Natural killer cell treated with Interleukin-12 subunit alpha and Interleukin-12 subunit beta and Interleukin-15 and Interleukin-18, amount 100 ng/mL, for 72 hours (primary cell): Measurements from ENCODE around the gene MACROD2. TPM values are rescaled to one million over a fixed set of nuclear protein-coding genes. Genes with fewer than 3 reads are reported as not detected.

ENCODE experiments used
- ATAC-seq, 2 donors: fragments of 150-1000 bp; cut with Tn5 transposase in 1 of 2; sonication (Bioruptor Pico), chemical (Tn5 transposase) in 1 of 2; 2 replicates each; pipeline ENCODE4 v1.10.0; 2021
- DNase-seq: peaks from one replicate; pipeline ENCODE4 v3.0.0; 2022; ENCODE audit warnings: low spot score
- H3K27ac Mint-ChIP-seq, 2 donors: 1 replicate in 1 of 2; 2 replicates in 1 of 2; pipeline ENCODE4 v1.8.0; 2022; ENCODE audit warnings: mixed read lengths in 2 of 2, mild to moderate bottlenecking in 1 of 2, moderate library complexity in 1 of 2
- H3K27me3 Mint-ChIP-seq, 2 donors: 1 replicate in 1 of 2; 2 replicates in 1 of 2; pipeline ENCODE4 v1.8.0; 2022; ENCODE audit warnings: mixed read lengths in 2 of 2
- H3K36me3 Mint-ChIP-seq: one replicate; pipeline ENCODE4 v1.8.0; 2022; ENCODE audit warnings: mixed read lengths
- H3K4me1 Mint-ChIP-seq, 2 donors: 1 replicate in 1 of 2; 2 replicates in 1 of 2; pipeline ENCODE4 v1.8.0; 2022; ENCODE audit warnings: low read depth in 2 of 2, mixed read lengths in 2 of 2, mild to moderate bottlenecking in 1 of 2
- H3K4me3 Mint-ChIP-seq: one replicate; pipeline ENCODE4 v1.8.0; 2022; ENCODE audit warnings: mixed read lengths
- H3K9me3 Mint-ChIP-seq: 2 replicates; pipeline ENCODE4 v1.8.0; 2022; ENCODE audit warnings: mixed read lengths
- total RNA-seq, 2 donors: library from RNA; stranded (reverse); gene quantifications; one replicate each; pipeline ENCODE4 v1.2.3, GENCODE V29; 2022

Gene MACROD2
- total RNA-seq, 2 donors from 2014 or later: not detected

DNA sequence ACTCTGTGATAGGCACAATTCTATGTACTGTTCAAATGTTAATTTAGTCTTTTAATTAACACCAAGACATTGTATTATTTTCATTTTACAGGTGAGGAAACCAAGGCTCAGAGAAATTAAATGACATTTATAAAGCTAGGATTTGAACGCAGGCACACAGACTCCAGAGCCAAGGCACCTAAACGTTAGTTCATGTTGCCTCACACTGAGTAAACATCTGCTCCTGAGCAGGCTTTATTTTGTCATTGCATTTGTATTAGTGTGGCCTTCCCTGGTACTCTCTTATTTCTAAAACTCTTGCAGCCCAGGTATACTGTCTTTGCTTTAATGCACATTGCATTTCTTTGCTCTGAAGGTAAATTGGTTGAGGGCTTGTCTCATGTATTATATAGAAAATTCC, 605.2 kb downstream of the MACROD2 start:
- no peak for DNase-seq
- Mint-ChIP-seq H3K27me3 (no peaks in the 10 kb centered on the region), H3K4me1 (no peaks in the 10 kb centered on the region), H3K9me3 (peaks cover 8% of the 10 kb centered on the region), H3K27ac (no peak overlapping the region), H3K4me3 (no peak overlapping the region), H3K36me3 (peaks cover 5% of the 10 kb centered on the region)
- no peak for ATAC-seq

- Mint-ChIP-seq H3K9me3 (peaks cover 17% of the 10 kb centered on the region), H3K36me3 (peaks cover 3% of the 10 kb centered on the region), H3K4me3 (no peak overlapping the region), H3K4me1 (no peaks in the 10 kb centered on the region), H3K27me3 (no peaks in the 10 kb centered on the region), H3K27ac (no peak overlapping the region)
- no peak for DNase-seq
- no peak for ATAC-seq
Measured at GRCh38 chr20:14604143-14604542, 608.8 kb downstream of the MACROD2 start.

DNA sequence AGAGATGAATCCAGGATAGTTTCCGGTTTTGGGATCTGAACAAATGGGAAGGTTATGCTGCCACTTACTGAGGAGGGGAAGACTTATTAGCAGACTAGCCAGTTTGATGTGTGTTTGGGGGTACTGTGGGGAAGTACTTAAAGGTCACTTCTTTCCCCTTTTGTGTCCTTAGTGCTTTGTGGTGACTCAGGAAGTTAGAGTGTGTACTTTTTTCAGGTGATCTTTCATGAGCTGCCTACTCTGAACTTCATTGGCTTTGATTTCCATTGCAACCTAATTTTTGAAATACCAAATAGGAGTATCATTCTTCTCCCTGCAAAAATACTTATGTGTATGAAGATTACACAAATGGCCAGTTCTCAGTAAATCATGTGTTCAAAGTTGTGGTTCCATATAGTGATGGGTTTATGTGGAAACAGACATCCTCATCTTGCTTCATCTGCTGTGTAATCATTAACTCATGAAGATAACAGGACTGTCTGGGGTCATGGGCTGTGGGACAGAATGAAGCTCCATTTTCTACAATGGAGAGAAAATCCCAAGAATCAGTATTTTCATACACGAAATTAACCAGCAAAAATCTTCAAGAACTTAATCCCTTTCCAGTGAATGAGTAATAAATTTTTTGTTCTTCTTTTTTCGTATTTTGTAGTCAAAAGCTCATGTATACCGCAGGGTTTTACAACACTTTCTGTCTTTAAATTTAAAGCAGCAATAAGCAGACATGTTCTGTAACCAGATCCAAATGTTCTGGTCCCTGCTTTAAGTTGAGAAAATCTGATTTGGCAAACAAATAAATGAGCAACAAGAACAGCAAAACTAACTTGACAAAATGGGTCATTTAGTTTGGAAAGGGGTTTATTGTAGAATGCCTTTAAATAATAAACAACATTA, 614.3 kb downstream of the MACROD2 start:
- H3K27ac Mint-ChIP-seq: no peak overlapping the region
- ATAC-seq (no peak), DNase-seq (no peak)
- H3K36me3 Mint-ChIP-seq: peaks cover 4% of the 10 kb centered on the region
- no peaks in the 10 kb centered on the region for H3K27me3 Mint-ChIP-seq
- H3K4me3 Mint-ChIP-seq: no peak overlapping the region
- peaks cover 16% of the 10 kb centered on the region for H3K9me3 Mint-ChIP-seq
- no peaks in the 10 kb centered on the region for H3K4me1 Mint-ChIP-seq

DNA sequence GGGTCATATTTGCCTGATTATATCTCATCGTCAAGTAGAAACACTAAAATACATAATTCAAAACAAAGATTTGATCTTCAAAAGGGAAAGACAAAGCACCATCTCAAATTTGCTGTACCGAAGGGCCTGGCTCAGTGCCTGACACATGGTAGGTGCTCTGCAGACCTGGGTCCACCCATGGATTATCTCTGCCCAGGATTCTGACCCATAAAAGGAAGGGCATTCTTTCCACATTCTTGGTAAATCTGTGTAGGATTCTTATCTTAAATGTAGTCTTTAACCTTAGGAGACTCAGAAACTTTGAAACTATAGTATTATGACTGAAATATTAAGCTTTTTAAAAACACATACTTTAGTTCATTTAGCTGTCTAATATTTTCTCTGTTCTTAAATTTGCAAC, 616.2 kb downstream of the MACROD2 start:
- H3K27ac Mint-ChIP-seq: no peak overlapping the region
- no peak for DNase-seq
- ATAC-seq: no peak
- peaks cover 4% of the 10 kb centered on the region for H3K36me3 Mint-ChIP-seq
- no peaks in the 10 kb centered on the region for H3K4me1 Mint-ChIP-seq
- H3K27me3 Mint-ChIP-seq: no peaks in the 10 kb centered on the region
- H3K9me3 Mint-ChIP-seq: peaks cover 24% of the 10 kb centered on the region
- no peak overlapping the region for H3K4me3 Mint-ChIP-seq

DNA sequence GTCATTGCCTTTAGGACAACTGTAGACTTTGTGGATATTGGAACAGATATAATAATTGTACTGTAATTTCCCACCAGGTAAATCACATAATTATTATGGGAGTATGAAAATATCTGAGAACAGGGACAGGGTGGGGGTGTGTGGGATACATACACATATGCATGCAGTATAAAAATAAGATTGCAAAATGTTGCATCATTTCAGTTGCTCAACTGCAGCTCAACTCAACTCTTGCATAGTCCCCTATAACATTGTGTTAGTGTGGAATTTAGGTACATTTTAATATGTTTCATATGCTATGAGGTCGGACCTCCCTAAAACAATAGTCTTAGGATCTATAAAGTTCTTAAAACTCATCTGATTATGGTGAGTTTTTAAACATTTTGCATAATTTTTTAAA, 617.1 kb downstream of the MACROD2 start:
- Mint-ChIP-seq H3K36me3 (peaks cover 4% of the 10 kb centered on the region), H3K27ac (no peak overlapping the region), H3K4me3 (no peak overlapping the region), H3K4me1 (no peaks in the 10 kb centered on the region), H3K27me3 (no peaks in the 10 kb centered on the region), H3K9me3 (peaks cover 24% of the 10 kb centered on the region)
- ATAC-seq (no peak), DNase-seq (no peak)

DNA sequence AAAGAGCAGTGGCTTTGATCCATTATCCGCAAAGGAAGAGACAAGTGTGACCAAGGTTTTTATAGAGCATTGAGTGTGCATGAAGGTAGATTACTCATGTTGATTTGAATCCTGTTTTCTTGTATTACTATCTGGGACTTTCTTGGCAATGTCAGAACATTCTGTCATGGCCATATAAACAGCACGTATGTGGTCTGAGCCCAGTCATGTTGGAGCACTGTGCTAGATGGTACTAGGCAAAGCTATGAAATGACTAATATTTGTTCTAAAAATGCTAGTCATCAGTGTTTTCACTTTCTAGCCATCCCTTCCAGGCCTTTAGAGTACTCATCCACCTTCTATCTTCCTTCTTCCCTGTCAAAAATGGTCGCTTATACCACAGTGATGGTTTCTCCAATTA, 620.7 kb downstream of the MACROD2 start:
- Mint-ChIP-seq H3K4me3 (no peak overlapping the region), H3K9me3 (peaks cover 12% of the 10 kb centered on the region), H3K36me3 (peaks cover 4% of the 10 kb centered on the region), H3K27ac (no peak overlapping the region), H3K4me1 (no peaks in the 10 kb centered on the region), H3K27me3 (no peaks in the 10 kb centered on the region)
- ATAC-seq (no peak), DNase-seq (no peak)

DNA sequence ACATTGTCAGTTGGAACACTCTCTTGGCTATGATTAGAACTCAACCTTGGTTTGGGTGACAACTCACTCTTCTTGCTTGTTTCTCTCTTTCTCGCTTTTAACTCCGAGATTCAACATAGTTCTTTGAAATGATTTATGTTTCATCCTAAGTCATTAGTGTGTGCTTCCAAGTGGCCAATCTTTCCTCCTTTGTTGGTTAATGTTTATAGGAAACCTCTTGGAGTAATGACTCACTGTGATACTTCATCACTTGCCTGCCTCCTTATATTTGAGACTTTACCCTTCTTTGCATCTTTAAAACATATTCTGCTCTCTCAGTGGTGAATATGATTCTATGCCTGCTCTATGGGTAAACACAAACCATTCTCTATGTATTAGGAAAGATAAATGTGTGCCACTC, 621.8 kb downstream of the MACROD2 start:
- no peak overlapping the region for H3K4me3 Mint-ChIP-seq
- H3K27ac Mint-ChIP-seq: no peak overlapping the region
- no peaks in the 10 kb centered on the region for H3K4me1 Mint-ChIP-seq
- DNase-seq: no peak
- H3K27me3 Mint-ChIP-seq: no peaks in the 10 kb centered on the region
- peaks cover 12% of the 10 kb centered on the region for H3K9me3 Mint-ChIP-seq
- peaks cover 4% of the 10 kb centered on the region for H3K36me3 Mint-ChIP-seq
- ATAC-seq: no peak

DNA sequence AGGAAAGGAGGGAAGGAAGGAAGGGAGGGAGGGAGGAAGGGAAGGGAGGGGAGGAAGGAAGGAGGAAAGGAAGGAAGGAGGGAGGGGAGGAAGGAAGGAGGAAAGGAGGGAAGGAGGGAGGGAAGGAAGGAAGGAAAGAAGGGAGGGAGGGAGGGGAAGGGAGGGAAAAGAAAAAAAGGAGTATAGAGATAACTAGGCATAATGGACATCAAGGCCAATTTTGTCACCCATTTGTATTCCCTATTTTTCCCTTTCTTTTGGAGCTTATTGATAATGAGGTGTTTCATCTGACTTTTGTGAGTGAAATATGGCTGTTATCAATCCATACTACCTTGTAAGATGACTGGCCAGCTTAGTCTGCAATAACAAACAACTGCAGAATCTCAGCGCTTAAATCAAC, 624.1 kb downstream of the MACROD2 start:
- no peaks in the 10 kb centered on the region for H3K4me1 Mint-ChIP-seq
- H3K36me3 Mint-ChIP-seq: no peaks in the 10 kb centered on the region
- H3K27ac Mint-ChIP-seq: no peak overlapping the region
- peaks cover 17% of the 10 kb centered on the region for H3K9me3 Mint-ChIP-seq
- H3K4me3 Mint-ChIP-seq: no peak overlapping the region
- no peaks in the 10 kb centered on the region for H3K27me3 Mint-ChIP-seq
- no peak for ATAC-seq
- no peak for DNase-seq

DNA sequence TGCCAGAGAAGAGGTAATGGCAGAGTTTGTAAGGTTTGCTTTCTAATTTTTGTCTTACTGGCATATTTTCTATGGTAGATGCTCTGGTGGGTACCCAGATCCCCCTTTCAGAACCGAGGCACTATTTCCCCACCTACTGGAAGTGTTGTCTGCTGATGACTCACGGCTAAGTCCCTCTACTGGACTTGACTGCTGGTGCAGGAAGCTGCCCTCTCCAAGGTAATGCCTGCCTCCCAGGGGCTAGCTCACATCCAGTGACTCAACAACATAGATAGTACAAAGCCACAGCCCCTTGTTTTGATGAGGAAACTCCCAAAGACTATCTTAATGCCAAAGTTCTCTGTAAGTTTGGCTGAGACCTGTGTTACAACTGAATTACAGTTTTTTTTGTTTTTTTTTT, 627.5 kb downstream of the MACROD2 start:
- Mint-ChIP-seq H3K9me3 (peaks cover 14% of the 10 kb centered on the region), H3K4me1 (no peaks in the 10 kb centered on the region)

DNA sequence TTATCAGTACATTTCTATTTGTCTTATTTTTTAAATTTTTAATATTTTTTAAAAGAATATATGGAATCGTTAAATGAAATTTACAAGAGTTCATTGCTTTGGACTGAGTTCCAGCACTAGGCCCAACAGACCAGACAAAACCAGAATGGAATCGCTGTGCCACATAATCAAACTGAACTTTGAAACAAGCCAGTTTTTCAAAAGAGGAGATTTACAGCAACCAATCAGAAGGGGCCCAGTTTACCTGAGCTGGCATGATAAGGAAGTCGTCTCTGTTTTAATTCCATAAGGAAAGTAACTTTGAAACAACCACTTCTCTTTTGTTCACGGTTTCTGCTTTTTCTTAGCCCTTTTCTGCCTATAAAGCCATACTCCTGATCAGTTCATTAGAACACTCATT, 635.7 kb downstream of the MACROD2 start:
- Mint-ChIP-seq H3K4me1 (no peaks in the 10 kb centered on the region), H3K9me3 (peaks cover 25% of the 10 kb centered on the region)
- no peak for ATAC-seq

More for the DNA sequence above, 627.5 kb downstream of the MACROD2 start:
- ATAC-seq: no peak
- Mint-ChIP-seq H3K36me3 (no peaks in the 10 kb centered on the region), H3K4me3 (no peak overlapping the region), H3K27ac (no peak overlapping the region), H3K27me3 (no peaks in the 10 kb centered on the region)
- DNase-seq: no peak

GRCh38 chr20:14632906-14633305, 637.6 kb downstream of the MACROD2 start:
- no peaks in the 10 kb centered on the region for H3K4me1 Mint-ChIP-seq
- peaks cover 26% of the 10 kb centered on the region for H3K9me3 Mint-ChIP-seq
- no peak for ATAC-seq
- H3K27ac Mint-ChIP-seq: no peak overlapping the region
- peaks cover 6% of the 10 kb centered on the region for H3K36me3 Mint-ChIP-seq
- H3K4me3 Mint-ChIP-seq: no peak overlapping the region
- no peaks in the 10 kb centered on the region for H3K27me3 Mint-ChIP-seq
- no peak for DNase-seq

More for the DNA sequence above, 635.7 kb downstream of the MACROD2 start:
- Mint-ChIP-seq H3K27me3 (no peaks in the 10 kb centered on the region), H3K4me3 (no peak overlapping the region), H3K27ac (no peak overlapping the region), H3K36me3 (no peaks in the 10 kb centered on the region)
- no peak for DNase-seq

DNA sequence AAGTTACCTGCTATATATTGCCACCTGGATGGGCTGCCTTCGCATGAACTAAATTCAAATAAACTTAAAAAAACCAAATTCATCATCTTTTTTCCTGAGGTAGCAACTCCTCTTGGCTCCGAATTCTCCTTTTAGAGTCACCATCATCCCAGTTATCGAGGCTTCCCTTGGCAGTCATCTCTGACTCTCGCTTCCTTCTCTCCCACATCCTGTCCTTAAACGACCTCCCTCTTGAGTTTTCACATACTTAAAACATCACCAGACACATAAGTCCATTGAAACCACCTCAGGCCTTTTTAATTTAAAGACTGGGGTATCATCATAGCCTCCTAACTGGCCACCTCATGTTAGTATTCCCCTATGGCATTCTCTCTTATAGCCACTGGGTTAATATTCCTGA, 638.2 kb downstream of the MACROD2 start:
- H3K4me1 Mint-ChIP-seq: no peaks in the 10 kb centered on the region
- H3K36me3 Mint-ChIP-seq: peaks cover 6% of the 10 kb centered on the region
- H3K4me3 Mint-ChIP-seq: no peak overlapping the region
- H3K27me3 Mint-ChIP-seq: no peaks in the 10 kb centered on the region
- peaks cover 20% of the 10 kb centered on the region for H3K9me3 Mint-ChIP-seq
- DNase-seq (no peak), ATAC-seq (no peak)
- no peak overlapping the region for H3K27ac Mint-ChIP-seq

DNA sequence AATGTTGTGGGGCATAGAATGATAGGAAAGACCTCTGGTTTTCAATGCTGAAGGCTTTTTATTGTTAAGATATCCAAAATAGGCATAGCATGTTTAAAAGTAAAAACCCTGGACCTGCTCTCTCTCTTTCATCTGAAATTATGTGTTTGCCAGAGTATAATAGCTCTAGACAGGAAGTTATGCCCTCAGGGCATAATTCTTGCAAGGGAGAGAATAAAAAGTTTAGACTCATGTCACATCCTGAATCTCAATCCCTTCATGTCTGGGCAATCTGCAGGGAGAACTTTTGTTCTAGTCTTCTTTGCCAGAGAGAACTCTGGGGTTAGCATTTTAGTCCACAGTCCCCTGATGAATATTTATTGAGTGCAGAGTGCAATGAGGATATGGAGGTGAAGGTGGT, 639.3 kb downstream of the MACROD2 start:
- ATAC-seq (no peak), DNase-seq (no peak)
- Mint-ChIP-seq H3K27ac (no peak overlapping the region), H3K9me3 (peaks cover 18% of the 10 kb centered on the region), H3K4me1 (no peaks in the 10 kb centered on the region), H3K27me3 (no peaks in the 10 kb centered on the region), H3K4me3 (no peak overlapping the region), H3K36me3 (peaks cover 6% of the 10 kb centered on the region)

- Mint-ChIP-seq H3K27ac (no peak overlapping the region), H3K4me1 (no peaks in the 10 kb centered on the region), H3K4me3 (no peak overlapping the region), H3K27me3 (no peaks in the 10 kb centered on the region), H3K36me3 (peaks cover 11% of the 10 kb centered on the region), H3K9me3 (peaks cover 19% of the 10 kb centered on the region)
- ATAC-seq (no peak), DNase-seq (no peak)
Measured at GRCh38 chr20:14637441-14637840, 642.1 kb downstream of the MACROD2 start.

DNA sequence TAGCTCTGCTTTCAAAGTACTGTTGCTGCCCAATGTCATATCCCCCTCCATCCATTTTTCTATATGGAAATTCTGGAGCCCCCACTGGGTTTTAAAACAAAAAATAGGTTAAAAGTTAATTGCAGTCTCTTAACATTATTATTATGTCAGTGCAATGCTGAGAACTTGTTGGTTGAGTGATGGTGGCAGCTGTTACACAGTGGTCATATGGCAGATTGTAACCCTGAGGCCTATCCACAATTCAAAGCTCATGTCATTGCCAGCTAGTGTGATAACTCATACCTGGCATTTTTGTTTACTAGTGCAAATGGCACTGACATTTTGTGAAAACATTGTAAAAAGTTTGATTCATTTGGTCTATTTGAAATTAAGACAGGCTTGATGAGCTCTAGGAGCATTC, 647.8 kb downstream of the MACROD2 start:
- H3K27me3 Mint-ChIP-seq: no peaks in the 10 kb centered on the region
- no peak overlapping the region for H3K4me3 Mint-ChIP-seq
- H3K9me3 Mint-ChIP-seq: peaks cover 8% of the 10 kb centered on the region
- H3K36me3 Mint-ChIP-seq: peaks cover 4% of the 10 kb centered on the region
- no peak overlapping the region for H3K27ac Mint-ChIP-seq
- no peak for ATAC-seq
- no peaks in the 10 kb centered on the region for H3K4me1 Mint-ChIP-seq
- DNase-seq: no peak
